Muscle of leg (tissue), 11 donors: ENCODE results near the gene HDAC10. TPM values are rescaled to one million over a fixed set of nuclear protein-coding genes. Genes with fewer than 3 reads are reported as not detected.

ENCODE experiments used
- DNase-seq: peaks from one replicate; pipeline ENCODE4 v3.0.0; 2013
- H3K27ac ChIP-seq: one replicate; pipeline ENCODE4 v1.5.1; 2013; ENCODE audit warnings: mild to moderate bottlenecking, low read length, control low read depth
- H3K27me3 ChIP-seq: one replicate; pipeline ENCODE4 v1.6.1; 2013; ENCODE audit warnings: low read length; ENCODE audit not compliant: control insufficient read depth, insufficient read depth
- H3K36me3 ChIP-seq: one replicate; pipeline ENCODE4 v1.6.1; 2013; ENCODE audit warnings: low read length; ENCODE audit not compliant: control insufficient read depth, insufficient read depth
- H3K4me1 ChIP-seq: one replicate; pipeline ENCODE4 v1.6.1; 2013; ENCODE audit warnings: low read length; ENCODE audit not compliant: control insufficient read depth, insufficient read depth
- H3K4me3 ChIP-seq: one replicate; pipeline ENCODE4 v1.5.1; 2013; ENCODE audit warnings: low read length, control low read depth
- H3K9me3 ChIP-seq: replicated peaks from 2 replicates; pipeline ENCODE4 v1.6.1; 2013; ENCODE audit warnings: low read depth, low read length; ENCODE audit not compliant: control insufficient read depth
- WGBS: methylation state at CpG from one replicate; pipeline ENCODE4 v1.1.5; 2013; ENCODE audit warnings: missing lambda C conversion rate; ENCODE audit not compliant: insufficient coverage; 5-methylcytosine and 5-hydroxymethylcytosine counted together
- polyA plus RNA-seq, 8 donors: library from polyadenylated mRNA; unstranded; fragments of 120-200 nt; gene quantifications; one replicate each; pipeline versions ENCODE4 v1.2.1 to v1.2.3, GENCODE V29; 2013; ENCODE audit warnings: inconsistent platforms in 1 of 8, low replicate concordance in 1 of 8; ENCODE audit not compliant: insufficient read length in 8 of 8, insufficient read depth in 1 of 8
- total RNA-seq: library from RNA; stranded (reverse); fragments of 120-200 nt; gene quantifications from one replicate; pipeline ENCODE4 v1.2.4, GENCODE V29; 2013

HDAC10 gene
- total and polyA plus RNA-seq, 9 donors: 10.8 to 23.7 (median 15.3) TPM

DNA sequence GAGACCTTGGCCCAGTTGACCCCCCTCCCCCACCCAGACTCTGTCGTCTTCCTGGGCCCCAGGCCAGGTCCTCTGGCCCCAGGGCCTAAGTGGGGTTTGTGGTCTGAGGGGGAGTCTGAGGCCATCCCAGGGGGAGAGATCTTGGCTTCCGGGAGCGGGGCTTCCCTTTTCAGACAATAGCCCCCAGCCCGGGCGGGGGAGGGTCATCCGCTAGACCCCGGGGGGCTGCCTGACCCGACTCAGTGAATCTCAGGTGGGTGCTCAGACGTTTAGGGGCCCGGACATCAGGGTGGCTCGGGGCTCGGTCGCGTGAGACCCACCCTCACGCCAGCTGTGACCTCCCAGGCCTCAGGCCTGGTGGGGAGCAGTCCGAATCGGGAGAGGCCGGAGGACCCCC, 18.5 kb upstream of the HDAC10 start:
- Histone ChIP-seq H3K9me3 (no peaks in the 10 kb centered on the region), H3K27ac (peak overlapping the region; percentile 55), H3K4me3 (peak overlapping the region; percentile 27), H3K36me3 (peaks cover 4% of the 10 kb centered on the region), H3K27me3 (peaks cover 59% of the 10 kb centered on the region), H3K4me1 (peaks cover 46% of the 10 kb centered on the region)
- WGBS: 0% methylated on average over 8 of the region's 18 CpGs
- no peak for DNase-seq

DNA sequence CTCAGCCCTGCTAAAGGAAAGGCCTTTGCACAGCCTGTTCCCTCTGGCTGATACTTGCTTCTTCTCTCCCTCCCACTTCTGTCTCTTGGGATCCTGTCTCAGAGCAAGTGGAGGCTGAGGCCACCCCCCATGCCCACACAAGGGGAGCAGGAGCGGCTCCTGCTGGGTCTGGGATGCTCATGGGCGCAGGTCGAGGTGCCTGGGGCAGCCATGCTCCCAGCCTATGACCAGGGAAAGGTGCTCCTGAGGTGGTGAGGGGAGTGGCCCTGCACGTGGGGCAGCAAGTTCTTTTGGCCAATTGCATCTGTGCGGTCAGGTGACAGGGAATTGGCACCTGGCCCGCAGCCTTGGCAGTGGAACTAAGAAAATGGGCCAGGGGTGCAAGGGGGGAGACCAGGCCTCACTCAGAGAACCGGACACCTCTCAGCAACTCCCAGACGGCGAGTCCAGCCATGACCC, 17.6 kb upstream of the HDAC10 start:
- Histone ChIP-seq H3K9me3 (no peaks in the 10 kb centered on the region), H3K4me1 (peaks cover 43% of the 10 kb centered on the region), H3K36me3 (no peaks in the 10 kb centered on the region), H3K4me3 (no peak overlapping the region), H3K27me3 (peaks cover 59% of the 10 kb centered on the region), H3K27ac (no peak overlapping the region)
- WGBS: 52% methylated on average over 6 of the region's 9 CpGs
- DNase-seq: no peak

DNA sequence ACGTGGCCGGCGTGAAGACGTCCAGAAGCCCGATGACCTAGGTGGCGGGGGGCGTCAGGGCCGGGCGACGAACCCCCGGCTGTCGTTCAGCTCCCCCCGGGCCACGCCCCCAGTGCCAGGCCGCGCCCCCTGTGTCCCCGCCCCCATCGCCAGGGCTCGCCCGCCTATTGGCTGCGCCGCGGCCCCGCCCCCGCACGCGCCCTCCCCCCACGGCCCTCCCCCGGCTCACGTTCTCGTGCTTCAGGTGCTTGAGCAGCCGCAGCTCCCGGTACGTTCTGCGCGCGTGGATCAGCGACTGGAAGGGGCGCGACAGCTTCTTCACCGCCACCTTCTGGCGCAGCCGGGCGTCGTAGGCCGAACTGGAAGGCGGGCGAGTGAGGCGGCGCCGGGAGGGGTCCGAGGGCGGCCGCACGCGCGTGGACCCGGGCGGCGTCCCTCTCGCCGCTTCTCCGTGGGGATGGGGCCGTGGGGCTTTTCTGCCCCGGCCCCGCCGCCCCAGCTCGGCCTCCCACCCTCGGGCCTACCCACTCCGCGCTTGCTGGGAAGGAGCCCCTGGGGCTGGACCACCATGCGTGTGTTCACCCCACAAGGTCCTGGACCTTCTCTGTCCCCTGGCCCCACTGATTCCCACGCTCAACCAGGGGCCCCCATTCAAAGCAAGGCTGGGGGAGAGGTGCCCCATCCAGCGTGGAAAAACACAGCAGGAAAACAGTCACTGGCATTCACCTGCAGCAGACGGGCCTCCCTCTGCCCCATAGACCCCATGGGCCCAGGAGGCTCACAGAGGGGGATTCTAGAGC, 16.7 kb upstream of the HDAC10 start:
- H3K4me3 ChIP-seq: no peak overlapping the region
- H3K27ac ChIP-seq: no peak overlapping the region
- no peaks in the 10 kb centered on the region for H3K9me3 ChIP-seq
- peaks cover 59% of the 10 kb centered on the region for H3K27me3 ChIP-seq
- no peaks in the 10 kb centered on the region for H3K36me3 ChIP-seq
- peak; percentile 66 for DNase-seq
- H3K4me1 ChIP-seq: peaks cover 49% of the 10 kb centered on the region
- WGBS: 6% methylated on average over 63 of the region's 75 CpGs

DNA sequence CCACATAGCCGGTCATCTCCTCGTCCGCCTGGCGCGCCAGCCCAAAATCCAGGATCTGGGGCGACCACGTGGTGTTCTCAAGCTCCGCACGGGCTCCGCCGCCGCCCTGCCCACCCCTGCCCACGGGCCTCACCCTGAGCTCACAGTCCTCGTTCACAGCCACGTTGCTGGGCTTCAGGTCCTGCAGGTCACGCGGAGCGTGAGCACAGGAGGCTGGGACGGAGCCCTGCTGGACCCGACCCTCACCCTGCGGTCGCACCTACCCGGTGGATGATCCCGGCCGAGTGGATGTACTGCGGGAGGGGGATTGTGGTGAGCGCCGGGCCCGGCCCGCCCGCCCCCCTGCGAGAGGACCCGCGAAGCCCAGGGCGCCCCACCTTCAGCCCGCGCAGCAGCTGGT, 15.9 kb upstream of the HDAC10 start:
- 63% methylated on average over 28 of the region's 37 CpGs for WGBS
- H3K4me3 ChIP-seq: no peak overlapping the region

DNA sequence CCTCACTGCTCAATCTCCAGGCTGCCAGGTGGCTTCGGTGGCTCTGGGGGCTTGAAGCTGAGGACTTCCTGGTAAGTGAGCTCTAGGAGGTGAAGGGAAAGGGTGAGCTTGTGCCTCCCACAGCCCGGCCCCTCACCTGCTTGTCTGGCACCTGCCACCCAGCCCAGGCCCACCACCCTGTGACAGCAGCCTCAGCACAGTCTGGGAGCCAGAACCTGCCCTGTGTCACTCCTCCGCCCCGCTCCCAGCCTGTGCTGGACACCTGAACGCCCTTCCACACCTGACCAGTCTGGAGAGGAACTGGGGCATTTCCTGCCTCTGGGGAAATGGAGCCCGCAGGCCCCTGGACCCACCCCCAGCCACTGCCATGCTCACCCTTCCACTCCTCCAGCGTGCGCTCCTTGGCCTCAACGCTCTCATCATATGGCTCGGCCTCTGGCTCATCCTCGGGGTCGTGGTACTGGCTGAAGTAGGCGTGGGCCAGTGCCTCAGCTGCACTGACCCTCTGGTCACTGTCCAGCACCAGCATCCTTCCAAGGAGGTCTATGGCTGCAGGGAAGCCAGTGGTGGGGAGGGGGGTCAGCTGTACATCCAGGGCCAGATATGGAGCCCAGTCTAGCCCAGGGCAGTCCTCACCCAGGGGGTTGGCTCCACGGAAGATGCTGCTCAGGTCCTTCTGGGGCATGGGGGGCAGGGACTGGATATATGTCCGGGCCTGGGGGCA, 14.0 kb upstream of the HDAC10 start:
- DNase-seq: no peak
- H3K4me1 ChIP-seq: peaks cover 51% of the 10 kb centered on the region
- 81% methylated on average over 13 of the region's 15 CpGs for WGBS

More for the DNA sequence above, 15.9 kb upstream of the HDAC10 start:
- no peak for DNase-seq
- Histone ChIP-seq H3K36me3 (no peaks in the 10 kb centered on the region), H3K4me1 (peaks cover 55% of the 10 kb centered on the region), H3K27ac (no peak overlapping the region), H3K9me3 (no peaks in the 10 kb centered on the region), H3K27me3 (peaks cover 59% of the 10 kb centered on the region)

DNA sequence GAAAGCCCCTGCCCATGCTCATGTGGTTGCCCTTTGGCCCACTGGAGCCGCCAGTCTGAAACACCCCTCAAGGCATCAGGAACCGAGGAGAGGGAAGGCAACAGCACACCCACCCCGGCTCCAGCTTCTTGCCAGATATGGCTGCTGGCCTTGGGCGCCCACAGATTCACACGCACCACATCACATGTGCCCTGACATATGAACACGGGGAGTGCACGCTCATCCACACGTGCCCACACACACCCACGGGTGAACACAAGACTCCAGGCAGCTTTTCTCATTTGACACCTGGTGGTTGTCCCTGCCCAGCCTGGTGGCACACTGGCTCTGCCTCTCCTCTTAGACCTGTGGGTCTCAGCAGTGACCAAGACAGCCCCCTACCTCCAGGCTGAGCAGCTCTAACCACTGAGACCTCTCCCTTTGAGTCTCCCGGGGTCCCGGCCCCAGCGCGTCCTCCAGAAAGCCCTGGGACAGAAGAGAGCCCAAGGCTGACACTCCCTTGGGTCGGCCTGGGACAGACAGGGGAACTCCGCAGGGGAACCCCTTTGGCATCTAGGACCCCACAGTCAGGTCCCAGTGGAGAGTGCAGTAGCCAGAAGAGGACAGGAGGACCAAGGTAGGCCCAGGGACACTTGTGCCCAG, 13.2 kb upstream of the HDAC10 start:
- DNase-seq: no peak
- no peak overlapping the region for H3K27ac ChIP-seq
- no peak overlapping the region for H3K4me3 ChIP-seq
- H3K4me1 ChIP-seq: peaks cover 48% of the 10 kb centered on the region
- no peaks in the 10 kb centered on the region for H3K9me3 ChIP-seq
- WGBS: 76% methylated on average over 13 of the region's 15 CpGs
- H3K36me3 ChIP-seq: no peaks in the 10 kb centered on the region
- H3K27me3 ChIP-seq: peaks cover 38% of the 10 kb centered on the region

More for the DNA sequence above, 14.0 kb upstream of the HDAC10 start:
- H3K27ac ChIP-seq: no peak overlapping the region
- H3K9me3 ChIP-seq: no peaks in the 10 kb centered on the region
- H3K36me3 ChIP-seq: no peaks in the 10 kb centered on the region
- H3K27me3 ChIP-seq: peaks cover 43% of the 10 kb centered on the region
- no peak overlapping the region for H3K4me3 ChIP-seq

DNA sequence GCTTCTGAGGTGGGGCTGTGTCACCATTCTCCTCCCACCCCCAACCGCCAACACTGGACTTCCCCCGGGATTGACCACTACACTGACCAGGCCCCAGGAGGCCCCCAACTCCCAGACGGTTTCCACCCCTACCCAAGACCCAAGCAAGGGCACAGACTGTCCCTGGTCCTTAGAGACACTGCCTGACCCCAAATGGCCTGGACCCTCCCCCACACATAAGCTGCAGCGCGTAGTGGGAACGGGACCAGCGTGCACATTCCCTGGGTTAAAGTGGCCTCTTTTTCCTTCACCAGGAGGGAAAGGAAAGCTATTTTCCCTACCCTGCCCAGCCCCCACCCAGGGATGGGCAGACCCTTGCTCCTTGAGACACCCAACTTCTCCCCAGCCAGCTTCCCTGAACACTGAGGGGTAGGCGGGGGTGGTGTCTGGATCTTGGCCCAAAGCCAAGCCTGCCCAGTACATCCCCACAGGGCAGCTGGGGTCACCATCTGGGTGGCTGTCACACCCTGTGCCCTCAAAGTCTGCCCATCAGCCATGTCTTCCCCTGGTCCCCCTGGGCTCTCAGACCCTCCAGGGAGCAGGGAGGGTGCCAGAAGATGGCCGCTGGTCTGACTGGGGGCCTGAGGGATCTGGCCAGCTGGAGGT, 12.0 kb upstream of the HDAC10 start:
- H3K4me1 ChIP-seq: peaks cover 48% of the 10 kb centered on the region
- no peaks in the 10 kb centered on the region for H3K9me3 ChIP-seq
- H3K27ac ChIP-seq: no peak overlapping the region
- H3K27me3 ChIP-seq: peaks cover 26% of the 10 kb centered on the region
- no peak for DNase-seq
- H3K4me3 ChIP-seq: no peak overlapping the region
- H3K36me3 ChIP-seq: no peaks in the 10 kb centered on the region
- WGBS: 52% methylated on average over 5 of the region's 9 CpGs

DNA sequence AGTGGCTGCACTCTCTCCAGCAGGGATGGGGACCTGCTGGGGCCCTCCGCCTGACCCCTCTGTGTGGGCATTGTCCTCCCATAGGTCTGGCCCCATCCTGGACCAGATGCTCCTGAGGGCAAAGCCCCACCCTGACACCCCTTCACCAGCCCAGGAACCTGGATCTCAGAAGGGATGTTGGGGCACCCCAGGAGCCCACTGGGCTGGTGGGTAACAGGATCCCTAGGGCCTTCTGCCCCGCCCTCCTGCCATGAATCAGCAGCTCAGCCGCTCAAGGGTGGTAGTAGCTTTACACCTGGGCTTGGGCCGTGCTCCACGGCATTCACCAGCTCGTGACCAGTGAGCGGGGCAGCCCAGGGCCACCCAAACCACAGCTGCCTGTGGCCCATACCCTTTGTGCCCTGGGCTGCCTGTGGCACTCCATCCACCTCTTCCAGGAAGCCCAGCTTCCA, 11.4 kb upstream of the HDAC10 start:
- Histone ChIP-seq H3K4me3 (no peak overlapping the region), H3K4me1 (peaks cover 46% of the 10 kb centered on the region), H3K36me3 (no peaks in the 10 kb centered on the region), H3K9me3 (no peaks in the 10 kb centered on the region), H3K27me3 (peaks cover 24% of the 10 kb centered on the region), H3K27ac (no peak overlapping the region)
- no peak for DNase-seq
- 65% methylated on average over 7 of the region's 7 CpGs for WGBS

DNA sequence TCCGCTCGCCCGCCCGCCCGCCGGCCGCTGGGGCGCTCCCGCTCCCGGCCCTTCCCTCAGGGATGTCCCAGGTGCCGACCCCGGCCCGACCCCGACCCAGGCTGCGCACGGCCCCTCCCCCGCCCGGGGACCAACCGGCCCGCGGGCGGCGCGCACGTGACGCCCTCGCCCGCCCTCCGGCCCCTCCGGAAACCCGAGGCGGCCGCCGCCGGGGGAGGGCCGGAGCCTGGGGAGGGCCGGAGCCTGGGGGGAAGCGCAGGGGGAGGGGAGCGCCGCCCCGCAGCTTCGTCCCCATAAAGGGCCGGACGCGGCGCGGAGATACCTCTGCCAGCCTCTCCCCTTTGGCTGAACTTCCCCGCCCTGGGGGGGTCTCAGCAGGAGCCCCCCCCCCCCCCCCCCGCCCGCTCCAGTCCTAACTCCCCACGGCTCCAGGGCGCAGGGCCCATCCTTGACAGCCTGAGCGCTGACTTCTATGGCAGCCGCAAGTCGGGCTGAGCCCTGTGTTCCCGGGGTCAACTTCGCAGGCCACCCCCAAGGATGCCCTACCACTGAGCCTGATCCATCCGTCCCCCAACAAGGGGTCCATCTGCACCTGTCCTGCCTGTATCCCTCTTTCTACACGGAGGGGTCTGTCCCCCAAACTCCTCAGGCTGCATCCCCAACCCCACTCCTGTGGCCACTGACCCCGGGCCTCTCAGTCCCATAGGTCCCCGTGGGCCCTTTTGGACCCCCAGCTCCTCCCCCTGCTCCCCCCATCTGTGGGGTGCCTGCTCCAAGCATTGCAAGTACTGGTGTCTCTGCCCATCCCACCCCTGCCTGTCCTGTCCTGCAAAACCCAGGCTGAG, 10.8 kb upstream of the HDAC10 start, which contains the start of gene MAPK12:
TSS of gene MAPK12 (minus strand) at position 69 of the 845 bp plus-strand sequence. CDS start 174 bp downstream, outside the sequence.
- H3K9me3 ChIP-seq: no peaks in the 10 kb centered on the region
- peaks cover 46% of the 10 kb centered on the region for H3K4me1 ChIP-seq
- H3K36me3 ChIP-seq: peaks cover under 1% of the 10 kb centered on the region
- peak within 1 kb of the TSS; percentile 46 for H3K4me3 ChIP-seq
- peaks cover 19% of the 10 kb centered on the region for H3K27me3 ChIP-seq
- WGBS: 2% methylated on average over 52 of the region's 61 CpGs
- peak; percentile 59 for DNase-seq
- H3K27ac ChIP-seq: peak within 1 kb of the TSS; percentile 7
